SH-SY5Y (cell line): ENCODE data around the gene USP50.

ENCODE experiments used
- GATA2 ChIP-seq: IDR thresholded peaks from 2 replicates; pipeline ENCODE4 v1.6.1; 2011; ENCODE audit warnings: mild to moderate bottlenecking, low read depth, low read length
- GATA3 ChIP-seq: IDR thresholded peaks from 2 replicates; pipeline ENCODE4 v1.6.1; 2011; ENCODE audit warnings: low read depth, mild to moderate bottlenecking, low read length, moderate library complexity

GRCh38 chr15:50493625-50494024, 52.8 kb downstream of the USP50 start:
- TF ChIP-seq GATA2 (no peak), GATA3 (no peak)
